Left ventricle myocardium inferior (tissue), 1 donor: ENCODE results near the gene VWA5B1. TPM values are rescaled to one million over a fixed set of nuclear protein-coding genes. Genes with fewer than 3 reads are reported as not detected.
A peak's percentile ranks its signal among the peaks of the same experiment; 100 is the strongest.

Experiments
- DNase-seq: peaks from one replicate; pipeline ENCODE4 v3.0.0-alpha.2; 2020
- H3K27ac ChIP-seq: fragments of 200-600 bp; replicated peaks from 2 replicates; pipeline ENCODE4 v1.8.0; 2021
- H3K27me3 ChIP-seq: fragments of 200-600 bp; 2 replicates; pipeline ENCODE4 v1.8.0; 2021; ENCODE audit warnings: low read depth
- H3K36me3 ChIP-seq: fragments of 200-600 bp; 2 replicates; pipeline ENCODE4 v1.8.0; 2021
- H3K4me1 ChIP-seq: fragments of 200-600 bp; 2 replicates; pipeline ENCODE4 v1.8.0; 2021
- H3K4me3 ChIP-seq: fragments of 200-600 bp; 2 replicates; pipeline ENCODE4 v1.8.0; 2021; ENCODE audit warnings: mild to moderate bottlenecking, moderate library complexity
- H3K9me3 ChIP-seq: fragments of 200-600 bp; replicated peaks from 2 replicates; pipeline ENCODE4 v1.8.0; 2021
- intact Hi-C: fragments of 100-400 bp; cut with micrococcal nuclease; formaldehyde crosslinking; loops from one replicate; pipeline ENCODE4 v1.11.0; 2022
- total RNA-seq: library from RNA; stranded (reverse); fragmentation: NEBNext Ultra II Directional; extraction: Animal tissue kit (Norgen Biotek cat#: 25700); gene quantifications from one replicate; pipeline ENCODE4 v1.2.1, GENCODE V29; 2021
- TF ChIP-seq, protein P1 (sequence below): fragments of 200-600 bp; IDR thresholded peaks from 2 replicates; pipeline ENCODE4 v1.8.0; 2021; ENCODE audit warnings: antibody characterized with exemption, mild to moderate bottlenecking, borderline replicate concordance
- donor health status: DM: no; HTN: yes; CAD: no; lungs with severe emphysema.

Gene VWA5B1
- total RNA-seq, 1 donor from 2014 or later: 0.16 TPM

DNA sequence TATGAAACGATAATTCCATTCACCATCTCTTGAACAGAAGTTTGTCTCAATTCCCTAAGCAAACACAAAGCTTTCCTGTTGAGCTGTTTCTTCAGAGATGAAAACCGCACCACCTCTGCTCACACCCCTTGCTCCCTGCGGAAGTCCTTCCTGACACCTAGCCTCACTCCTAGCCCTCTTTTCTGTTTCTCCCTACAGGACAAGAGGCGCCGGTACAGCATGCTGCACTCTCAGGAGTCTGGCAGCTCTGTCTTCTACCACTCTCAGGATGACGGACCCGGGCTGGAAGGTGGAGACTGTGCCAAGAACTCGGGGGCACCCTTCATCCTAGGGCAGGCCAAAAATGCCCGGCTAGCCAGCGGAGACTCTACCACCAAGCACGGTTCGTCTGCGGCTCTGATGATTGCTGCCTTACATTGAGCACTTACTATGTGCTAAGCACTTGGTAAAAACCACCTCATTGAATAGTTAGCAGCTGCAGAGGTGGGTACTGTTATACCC is 45.5 kb downstream of the VWA5B1 start:
- intact Hi-C loops: no loop called here
- H3K4me3 ChIP-seq: no peak overlapping the region
- peaks cover 21% of the 10 kb centered on the region for H3K27me3 ChIP-seq
- H3K4me1 ChIP-seq: no peaks in the 10 kb centered on the region
- DNase-seq: no peak
- no peaks in the 10 kb centered on the region for H3K36me3 ChIP-seq
- H3K27ac ChIP-seq: no peak overlapping the region
- TF ChIP-seq, protein P1, sequence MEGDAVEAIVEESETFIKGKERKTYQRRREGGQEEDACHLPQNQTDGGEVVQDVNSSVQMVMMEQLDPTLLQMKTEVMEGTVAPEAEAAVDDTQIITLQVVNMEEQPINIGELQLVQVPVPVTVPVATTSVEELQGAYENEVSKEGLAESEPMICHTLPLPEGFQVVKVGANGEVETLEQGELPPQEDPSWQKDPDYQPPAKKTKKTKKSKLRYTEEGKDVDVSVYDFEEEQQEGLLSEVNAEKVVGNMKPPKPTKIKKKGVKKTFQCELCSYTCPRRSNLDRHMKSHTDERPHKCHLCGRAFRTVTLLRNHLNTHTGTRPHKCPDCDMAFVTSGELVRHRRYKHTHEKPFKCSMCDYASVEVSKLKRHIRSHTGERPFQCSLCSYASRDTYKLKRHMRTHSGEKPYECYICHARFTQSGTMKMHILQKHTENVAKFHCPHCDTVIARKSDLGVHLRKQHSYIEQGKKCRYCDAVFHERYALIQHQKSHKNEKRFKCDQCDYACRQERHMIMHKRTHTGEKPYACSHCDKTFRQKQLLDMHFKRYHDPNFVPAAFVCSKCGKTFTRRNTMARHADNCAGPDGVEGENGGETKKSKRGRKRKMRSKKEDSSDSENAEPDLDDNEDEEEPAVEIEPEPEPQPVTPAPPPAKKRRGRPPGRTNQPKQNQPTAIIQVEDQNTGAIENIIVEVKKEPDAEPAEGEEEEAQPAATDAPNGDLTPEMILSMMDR: no peak
- H3K9me3 ChIP-seq: no peaks in the 10 kb centered on the region

DNA sequence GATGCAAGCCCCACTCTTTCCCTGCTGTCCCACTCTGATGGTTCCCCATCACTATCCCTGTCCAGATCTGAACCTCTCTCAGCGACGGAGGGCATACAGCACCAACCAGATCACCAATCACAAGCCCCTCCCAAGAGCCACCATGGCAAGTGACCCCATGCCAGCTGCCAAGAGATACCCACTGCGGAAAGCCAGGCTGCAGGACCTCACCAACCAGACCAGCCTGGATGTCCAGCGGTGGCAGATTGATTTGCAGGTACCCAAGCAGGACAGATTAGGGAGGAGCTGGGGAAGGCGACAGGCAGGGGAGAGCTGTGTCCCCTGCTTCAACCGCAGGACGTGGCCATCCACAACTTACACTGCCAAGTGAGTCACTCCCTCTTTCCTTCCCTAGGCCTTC is 46.9 kb downstream of the VWA5B1 start:
- Histone ChIP-seq H3K9me3 (no peaks in the 10 kb centered on the region), H3K27me3 (peaks cover 28% of the 10 kb centered on the region), H3K27ac (no peak overlapping the region), H3K36me3 (no peaks in the 10 kb centered on the region), H3K4me1 (no peaks in the 10 kb centered on the region), H3K4me3 (no peak overlapping the region)
- intact Hi-C loops: no loop called here
- TF ChIP-seq, protein P1: no peak
- no peak for DNase-seq

DNA sequence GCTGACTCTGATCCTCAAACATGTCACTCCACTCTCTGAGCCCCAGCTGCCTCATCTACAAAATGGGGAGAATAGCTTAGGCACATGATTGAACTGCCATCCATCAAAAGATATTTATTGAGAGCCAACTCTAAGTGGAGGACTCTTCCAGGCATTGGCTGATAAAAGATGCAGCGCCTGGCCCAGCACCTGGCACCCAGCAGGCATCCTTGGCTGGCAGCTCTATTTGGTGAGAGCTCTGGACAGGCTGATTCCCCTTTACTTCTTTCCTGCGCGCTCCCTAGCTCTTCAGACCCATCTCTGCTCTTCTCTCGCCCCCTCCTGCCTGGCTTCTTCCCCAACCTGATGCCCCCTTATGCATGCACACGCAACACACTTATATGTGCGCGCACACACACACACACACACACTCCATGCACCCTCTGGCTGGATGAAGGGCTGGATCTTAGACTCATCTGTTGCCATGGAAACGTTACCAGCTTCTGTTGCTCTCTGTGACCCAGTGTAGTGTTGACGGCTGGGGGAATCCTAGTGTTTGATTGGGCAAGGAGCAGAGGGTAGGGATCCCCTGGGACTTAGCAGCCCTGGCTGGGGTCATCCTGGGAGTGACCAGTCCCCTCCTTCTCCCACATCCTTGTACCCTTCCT is 49.3 kb downstream of the VWA5B1 start:
- DNase-seq: no peak
- H3K9me3 ChIP-seq: no peaks in the 10 kb centered on the region
- TF ChIP-seq, protein P1: no peak
- H3K36me3 ChIP-seq: no peaks in the 10 kb centered on the region
- intact Hi-C loops: no loop called here
- H3K4me1 ChIP-seq: no peaks in the 10 kb centered on the region
- H3K27ac ChIP-seq: no peak overlapping the region
- no peak overlapping the region for H3K4me3 ChIP-seq
- H3K27me3 ChIP-seq: peaks cover 40% of the 10 kb centered on the region

DNA sequence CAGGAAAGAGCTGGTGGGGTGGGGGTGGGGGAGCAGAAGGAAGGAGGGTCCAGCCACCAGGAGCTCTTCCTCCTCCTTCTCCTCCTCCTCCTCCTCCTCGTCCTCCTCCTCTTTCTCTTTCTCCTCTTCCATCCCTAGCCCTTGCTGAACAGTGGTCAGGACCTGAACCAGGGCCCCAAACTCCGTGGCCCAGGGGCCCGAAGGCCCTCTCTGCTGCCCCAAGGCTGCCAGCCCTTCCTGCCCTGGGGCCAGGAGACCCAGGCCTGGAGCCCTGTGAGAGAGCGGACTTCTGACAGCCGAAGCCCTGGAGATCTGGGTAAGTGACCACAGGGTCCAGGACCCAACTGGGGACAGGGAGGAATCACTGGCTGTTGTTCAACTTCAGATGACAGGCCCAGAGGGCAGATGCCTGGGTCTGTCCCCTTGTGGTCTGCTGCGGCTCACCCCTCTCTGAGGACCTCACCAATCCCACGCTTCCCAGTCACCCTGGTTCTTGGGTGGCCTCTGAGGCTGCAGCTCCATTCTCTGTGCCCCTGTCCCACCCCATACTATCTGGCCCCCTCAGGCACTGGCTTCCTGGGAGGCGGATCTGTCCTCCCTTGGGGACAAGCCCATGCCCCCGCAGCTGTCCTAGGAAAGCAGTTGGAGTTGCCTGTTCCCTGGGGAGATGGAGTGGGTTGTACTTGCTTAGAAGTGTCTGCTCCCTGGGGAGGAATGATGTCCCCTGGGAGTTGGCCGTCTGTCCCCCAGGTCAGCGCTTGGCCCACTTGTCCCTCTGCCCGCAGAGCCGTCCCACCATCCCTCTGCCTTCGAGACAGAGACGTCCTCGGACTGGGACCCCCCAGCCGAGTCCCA is 51.8 kb downstream of the VWA5B1 start:
- peaks cover 7% of the 10 kb centered on the region for H3K9me3 ChIP-seq
- H3K27ac ChIP-seq: no peak overlapping the region
- DNase-seq: no peak
- no peaks in the 10 kb centered on the region for H3K36me3 ChIP-seq
- H3K4me1 ChIP-seq: no peaks in the 10 kb centered on the region
- intact Hi-C loops: no loop called here
- TF ChIP-seq, protein P1: no peak
- H3K4me3 ChIP-seq: peak overlapping the region; percentile 53
- peaks cover 33% of the 10 kb centered on the region for H3K27me3 ChIP-seq

DNA sequence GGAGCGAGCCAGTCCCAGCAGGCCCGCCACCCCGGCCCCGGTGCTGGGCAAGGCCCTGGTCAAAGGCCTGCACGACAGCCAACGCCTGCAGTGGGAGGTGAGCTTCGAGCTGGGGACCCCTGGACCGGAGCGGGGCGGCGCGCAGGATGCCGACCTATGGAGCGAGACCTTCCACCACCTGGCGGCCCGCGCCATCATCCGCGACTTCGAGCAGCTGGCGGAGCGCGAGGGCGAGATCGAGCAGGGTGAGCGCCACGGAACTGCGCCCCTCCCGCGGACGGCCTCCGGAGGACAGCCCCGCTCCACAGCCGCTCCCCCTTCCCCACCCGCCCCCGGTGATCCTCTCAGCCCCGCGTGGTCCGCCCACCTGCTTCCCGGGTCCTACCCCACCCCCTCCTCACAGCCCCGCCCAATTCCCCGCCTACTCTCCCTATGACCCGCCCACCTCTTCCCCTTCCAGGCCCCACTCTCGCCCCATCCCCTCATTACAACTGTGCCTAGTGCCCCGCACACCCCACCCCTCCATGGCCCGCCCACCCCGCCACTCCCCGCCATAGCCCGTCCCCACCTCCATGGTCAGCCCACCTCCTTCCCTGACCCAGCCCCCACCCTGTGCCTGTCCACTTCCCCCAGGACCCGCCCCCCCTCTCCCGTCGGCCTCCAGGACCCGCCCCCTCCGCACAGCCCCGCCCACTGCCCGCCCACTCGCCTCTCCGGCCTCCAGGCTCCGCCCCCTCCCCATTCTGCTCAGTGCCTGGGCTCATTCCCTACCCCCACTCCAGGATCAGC is 52.7 kb downstream of the VWA5B1 start:
- H3K9me3 ChIP-seq: peaks cover 7% of the 10 kb centered on the region
- H3K4me3 ChIP-seq: peak overlapping the region; percentile 53
- TF ChIP-seq, protein P1: peak; percentile 17
- H3K4me1 ChIP-seq: no peaks in the 10 kb centered on the region
- peaks cover 27% of the 10 kb centered on the region for H3K27me3 ChIP-seq
- H3K27ac ChIP-seq: no peak overlapping the region
- H3K36me3 ChIP-seq: no peaks in the 10 kb centered on the region
- intact Hi-C loops: no loop called here
- peak; percentile 37 for DNase-seq
